HUDEP-2 (cell line): ENCODE results near the gene SCG5.
A peak's percentile ranks its signal among the peaks of the same experiment; 100 is the strongest.

ENCODE experiments used
- DNase-seq, 76 experiments: peaks; one replicate each; lab custom pipeline; 2025; ENCODE audit not compliant: unreplicated experiment in 76 of 76; lab: John Stamatoyannopoulos, UW

SCG5 gene

GRCh38 chr15:32657941-32658340 lies 16.4 kb downstream of the SCG5 start:
- DNase-seq = no peak

GRCh38 chr15:32659340-32660155 lies 18.0 kb downstream of the SCG5 start:
- DNase-seq = no peak

GRCh38 chr15:32663671-32664070 lies 22.2 kb downstream of the SCG5 start:
- no peak for DNase-seq

- no peak for DNase-seq
Measured at GRCh38 chr15:32664796-32665195, 23.3 kb downstream of the SCG5 start.

- DNase-seq = no peak
Measured at GRCh38 chr15:32667321-32667720, 25.8 kb downstream of the SCG5 start.

GRCh38 chr15:32668942-32669341 lies 27.4 kb downstream of the SCG5 start:
- DNase-seq = no peak

GRCh38 chr15:32669896-32670611 lies 28.5 kb downstream of the SCG5 start:
- peak in 1 of 76 experiments; percentile 8 for DNase-seq

GRCh38 chr15:32670623-32671022 lies 29.1 kb downstream of the SCG5 start:
- no peak for DNase-seq

GRCh38 chr15:32671339-32672325 lies 30.1 kb downstream of the SCG5 start:
- no peak for DNase-seq

- no peak for DNase-seq
Measured at GRCh38 chr15:32674681-32675080, 33.2 kb downstream of the SCG5 start.

- DNase-seq = no peak
Measured at GRCh38 chr15:32675466-32675865, 34.0 kb downstream of the SCG5 start.

GRCh38 chr15:32676169-32676568 lies 34.7 kb downstream of the SCG5 start:
- no peak for DNase-seq

- no peak for DNase-seq
Measured at GRCh38 chr15:32677238-32677750, 35.8 kb downstream of the SCG5 start.

- no peak for DNase-seq
Measured at GRCh38 chr15:32679298-32679690, 37.8 kb downstream of the SCG5 start.

- DNase-seq = no peak
Measured at GRCh38 chr15:32682569-32682968, 41.1 kb downstream of the SCG5 start.

- DNase-seq = no peak
Measured at GRCh38 chr15:32682977-32683630, 41.6 kb downstream of the SCG5 start.

- DNase-seq = no peak
Measured at GRCh38 chr15:32683906-32684584, 42.5 kb downstream of the SCG5 start.

- no peak for DNase-seq
Measured at GRCh38 chr15:32685576-32685975, 44.1 kb downstream of the SCG5 start.

GRCh38 chr15:32687556-32687955 lies 46.0 kb downstream of the SCG5 start:
- DNase-seq = no peak
